Testis (tissue), 3 donors: ENCODE measurements around the gene VDR. TPM values are rescaled to one million over a fixed set of nuclear protein-coding genes. Genes with fewer than 3 reads are reported as not detected.

Source experiments
- DNase-seq: peaks from one replicate; pipeline ENCODE4 v3.0.0-alpha.2; 2019
- H3K27ac ChIP-seq, 2 donors: fragments of 200-600 bp; sonication (generic); one replicate each; pipeline ENCODE4 v1.5.1; 2019
- H3K27me3 ChIP-seq: fragments of 200-600 bp; sonication (generic); one replicate; pipeline ENCODE4 v1.5.1; 2019
- H3K36me3 ChIP-seq: fragments of 200-600 bp; sonication (generic); one replicate; pipeline ENCODE4 v1.5.1; 2017; ENCODE audit warnings: low read depth; ENCODE audit errors: missing control alignments
- H3K4me1 ChIP-seq: fragments of 200-600 bp; sonication (generic); one replicate; pipeline ENCODE4 v1.5.1; 2019
- H3K4me3 ChIP-seq, 2 donors: fragments of 200-600 bp; sonication (generic); one replicate each; pipeline ENCODE4 v1.5.1; 2017 to 2019
- H3K9me3 ChIP-seq: fragments of 200-600 bp; sonication (generic); one replicate; pipeline ENCODE4 v1.5.1; 2017
- POLR2A ChIP-seq: fragments of 450-650 bp; IDR thresholded peaks from one replicate; pipeline ENCODE4 v1.6.1; 2017; ENCODE audit warnings: antibody characterized with exemption, mild to moderate bottlenecking, moderate library complexity
- WGBS, 2 donors: methylation state at CpG; one replicate each; pipeline ENCODE4 v1.1.5; 2018; 5-methylcytosine and 5-hydroxymethylcytosine counted together
- intact Hi-C: fragments of 100-400 bp; cut with DNase I; formaldehyde crosslinking; loops from one replicate; pipeline ENCODE4 v1.15.1; 2023; ENCODE audit warnings: low total_unique reads
- polyA plus RNA-seq: library from polyadenylated mRNA; stranded (reverse); fragments of 350-450 nt; fragmentation: Illumina TruSeq; extraction: RNeasy Lipid Tissue Mini Kit (QIAGEN cat#74804); gene quantifications from one replicate; pipeline ENCODE4 v1.2.3, GENCODE V29; 2014; ENCODE audit warnings: low read depth, low replicate concordance; ENCODE audit not compliant: insufficient read depth
- total RNA-seq, 2 donors: library from RNA; depleted of rRNA; stranded (reverse); fragments of >200 nt; gene quantifications; one replicate each; pipeline ENCODE4 v1.2.3, GENCODE V29; 2016
- TF ChIP-seq, protein P1 (sequence below), 3 experiments: fragments of 450-650 bp in 2 of 3; fragments of 200-600 bp in 1 of 3; sonication (generic) in 1 of 3; IDR thresholded peaks; one replicate each; pipeline ENCODE4 v1.5.1; 2016 to 2019; ENCODE audit warnings: antibody characterized with exemption in 3 of 3, mild to moderate bottlenecking in 2 of 3, moderate library complexity in 1 of 3

Gene VDR
- total and polyA plus RNA-seq, 3 donors from 2014 or later = 1.4 to 3.7 (median 2.9) TPM

- no peak for TF ChIP-seq POLR2A
- TF ChIP-seq, protein P1, sequence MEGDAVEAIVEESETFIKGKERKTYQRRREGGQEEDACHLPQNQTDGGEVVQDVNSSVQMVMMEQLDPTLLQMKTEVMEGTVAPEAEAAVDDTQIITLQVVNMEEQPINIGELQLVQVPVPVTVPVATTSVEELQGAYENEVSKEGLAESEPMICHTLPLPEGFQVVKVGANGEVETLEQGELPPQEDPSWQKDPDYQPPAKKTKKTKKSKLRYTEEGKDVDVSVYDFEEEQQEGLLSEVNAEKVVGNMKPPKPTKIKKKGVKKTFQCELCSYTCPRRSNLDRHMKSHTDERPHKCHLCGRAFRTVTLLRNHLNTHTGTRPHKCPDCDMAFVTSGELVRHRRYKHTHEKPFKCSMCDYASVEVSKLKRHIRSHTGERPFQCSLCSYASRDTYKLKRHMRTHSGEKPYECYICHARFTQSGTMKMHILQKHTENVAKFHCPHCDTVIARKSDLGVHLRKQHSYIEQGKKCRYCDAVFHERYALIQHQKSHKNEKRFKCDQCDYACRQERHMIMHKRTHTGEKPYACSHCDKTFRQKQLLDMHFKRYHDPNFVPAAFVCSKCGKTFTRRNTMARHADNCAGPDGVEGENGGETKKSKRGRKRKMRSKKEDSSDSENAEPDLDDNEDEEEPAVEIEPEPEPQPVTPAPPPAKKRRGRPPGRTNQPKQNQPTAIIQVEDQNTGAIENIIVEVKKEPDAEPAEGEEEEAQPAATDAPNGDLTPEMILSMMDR (IDR thresholded peaks at IDR 0.05) = no peak
- no peaks in the 10 kb centered on the region for H3K36me3 ChIP-seq
- 44 to 67% methylated on average over 5 of the region's 5 CpGs for WGBS, 2 donors
- no peaks in the 10 kb centered on the region for H3K27me3 ChIP-seq
- H3K9me3 ChIP-seq = no peaks in the 10 kb centered on the region
- intact Hi-C loops = no loop called here
- no peak overlapping the region for H3K4me3 ChIP-seq
- H3K4me1 ChIP-seq = no peaks in the 10 kb centered on the region
- no peak for DNase-seq
- H3K27ac ChIP-seq = no peak overlapping the region
These were observed 30.5 kb downstream of the VDR start for GRCh38 chr12:47874316-47874715.

DNA sequence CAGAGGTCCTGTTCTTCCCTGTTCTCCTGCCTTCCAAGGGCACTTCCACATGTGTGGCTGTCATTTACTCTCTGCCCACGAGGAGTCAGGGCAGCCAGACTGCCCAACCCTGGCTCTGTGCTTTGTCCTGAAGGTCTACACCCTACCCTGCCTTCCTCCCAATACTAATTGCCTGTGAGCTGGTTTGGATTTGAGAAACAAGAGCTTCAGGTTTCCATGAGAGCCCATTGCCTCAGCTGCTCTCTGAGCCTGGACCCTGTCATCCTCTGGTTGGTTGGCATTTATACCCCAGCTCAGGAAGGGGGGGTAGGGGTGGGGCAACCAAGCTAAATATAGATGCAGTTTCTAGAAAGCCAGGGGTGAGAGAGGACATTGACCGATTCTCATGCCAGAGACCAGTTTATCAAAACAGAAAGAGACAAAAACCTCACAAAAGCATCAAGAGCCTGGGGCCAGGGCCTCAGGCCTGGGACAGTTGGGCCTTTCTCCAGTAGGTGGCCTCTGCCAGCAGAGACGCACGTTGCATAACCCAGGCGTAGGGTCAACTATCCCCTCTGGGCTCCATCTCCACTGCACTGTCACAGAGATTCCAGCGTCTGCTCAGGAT lies 34.5 kb downstream of the VDR start:
- Histone ChIP-seq H3K9me3 (no peaks in the 10 kb centered on the region), H3K36me3 (no peaks in the 10 kb centered on the region), H3K4me3 (no peak overlapping the region), H3K27me3 (no peaks in the 10 kb centered on the region), H3K4me1 (no peaks in the 10 kb centered on the region), H3K27ac (no peak overlapping the region)
- intact Hi-C loops = no loop called here
- peak; percentile 48 for DNase-seq
- 34 to 59% methylated on average over 5 to 6 of the region's 6 CpGs for WGBS, 2 donors
- no peak for TF ChIP-seq POLR2A
- TF ChIP-seq, protein P1 (IDR thresholded peaks at IDR 0.05) = peak in 2 of 3 experiments; percentile 15 to 27

- WGBS, 2 donors = 80 to 85% methylated on average over 8 of the region's 8 CpGs
- no peak for DNase-seq
These were observed 36.2 kb downstream of the VDR start for GRCh38 chr12:47868552-47869031.

GRCh38 chr12:47868041-47868440 lies 36.8 kb downstream of the VDR start:
- intact Hi-C loops = no loop called here
- H3K9me3 ChIP-seq = no peaks in the 10 kb centered on the region
- no peak for DNase-seq
- H3K36me3 ChIP-seq = no peaks in the 10 kb centered on the region
- H3K4me1 ChIP-seq = no peaks in the 10 kb centered on the region
- TF ChIP-seq, protein P1 (IDR thresholded peaks at IDR 0.05) = no peak
- no peak for TF ChIP-seq POLR2A
- H3K4me3 ChIP-seq = no peak overlapping the region
- H3K27ac ChIP-seq = no peak overlapping the region
- no peaks in the 10 kb centered on the region for H3K27me3 ChIP-seq
- 94 to 96% methylated on average over 2 of the region's 2 CpGs for WGBS, 2 donors

More at GRCh38 chr12:47868552-47869031, 36.2 kb downstream of the VDR start:
- TF ChIP-seq POLR2A = no peak
- TF ChIP-seq, protein P1 (IDR thresholded peaks at IDR 0.05) = no peak
- Histone ChIP-seq H3K9me3 (no peaks in the 10 kb centered on the region), H3K27ac (no peak overlapping the region), H3K4me3 (no peak overlapping the region), H3K27me3 (no peaks in the 10 kb centered on the region), H3K36me3 (no peaks in the 10 kb centered on the region), H3K4me1 (no peaks in the 10 kb centered on the region)
- intact Hi-C loops = no loop called here

- Histone ChIP-seq H3K4me3 (no peak overlapping the region), H3K27ac (no peak overlapping the region), H3K36me3 (no peaks in the 10 kb centered on the region), H3K9me3 (no peaks in the 10 kb centered on the region), H3K4me1 (no peaks in the 10 kb centered on the region), H3K27me3 (no peaks in the 10 kb centered on the region)
- no peak for DNase-seq
- TF ChIP-seq, protein P1 (IDR thresholded peaks at IDR 0.05) = no peak
- TF ChIP-seq POLR2A = no peak
- intact Hi-C loops = no loop called here
- WGBS, 2 donors = 88% methylated on average over 4 of the region's 4 CpGs
These were observed 37.3 kb downstream of the VDR start for GRCh38 chr12:47867495-47867941.
